CD1c-positive myeloid dendritic cell (primary cell): ENCODE results near the gene MEP1B.

ENCODE experiments used
- DNase-seq: peaks from one replicate; pipeline ENCODE4 v3.0.0-alpha.2; 2016; ENCODE audit errors: extremely low spot score

Gene MEP1B

DNA sequence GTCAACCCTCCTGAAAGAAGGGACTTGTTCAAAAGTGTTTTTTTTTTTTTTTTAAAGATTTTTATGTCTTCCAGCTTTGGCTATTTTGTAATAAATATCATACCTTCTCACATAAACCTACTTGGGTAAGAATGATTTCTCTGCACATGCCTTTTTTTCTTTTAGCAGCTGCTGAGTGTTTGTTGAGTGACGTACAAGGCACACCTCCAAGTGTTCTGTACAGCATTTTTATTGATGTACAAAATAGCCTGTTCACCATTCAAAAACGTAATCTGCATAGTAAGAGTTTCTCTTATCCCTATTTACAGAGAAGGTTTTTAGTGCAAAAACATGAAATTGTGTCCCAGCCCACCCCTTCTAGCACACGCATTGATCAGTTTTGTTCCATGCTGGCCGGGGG is 77.6 kb downstream of the MEP1B start:
- no peak for DNase-seq
